SK-N-SH treated with all-trans-retinoic acid at 6 μM for 48 hours (cell line): ENCODE measurements around the gene JCAD.

ENCODE experiments used
- ATAC-seq: fragments of 200-7000 bp; cut with Tn5 transposase; 3 replicates; pipeline ENCODE4 v1.9.1; 2020; ENCODE audit warnings: mild to moderate bottlenecking, moderate library complexity
- ARNTL ChIP-seq: fragments of 450-650 bp; formaldehyde crosslinking; IDR thresholded peaks from 2 replicates; pipeline ENCODE4 v1.5.0; 2020; ENCODE audit warnings: low read depth, mild to moderate bottlenecking, moderate library complexity, borderline replicate concordance
- CSDC2 ChIP-seq: fragments of 250-450 bp; sonication (Bioruptor Pico); IDR thresholded peaks from 2 replicates; pipeline ENCODE4 v1.5.0; 2020; ENCODE audit warnings: mild to moderate bottlenecking, moderate library complexity
- CSRNP3 ChIP-seq: fragments of 250-450 bp; sonication (Bioruptor Pico); IDR thresholded peaks from 2 replicates; pipeline ENCODE4 v1.5.1; 2021; ENCODE audit warnings: mild to moderate bottlenecking, moderate library complexity
- ISL1 ChIP-seq: fragments of 250-450 bp; sonication (Bioruptor Pico); IDR thresholded peaks from 2 replicates; pipeline ENCODE4 v2.1.2; 2022; ENCODE audit warnings: mild to moderate bottlenecking, moderate library complexity
- POU6F1 ChIP-seq: fragments of 250-450 bp; sonication (Bioruptor Pico); IDR thresholded peaks from 2 replicates; pipeline ENCODE4 v1.8.0; 2021; ENCODE audit warnings: low read depth, mild to moderate bottlenecking, moderate library complexity, borderline replicate concordance
- PPARA ChIP-seq: fragments of 250-450 bp; sonication (Bioruptor Pico); IDR thresholded peaks from 2 replicates; pipeline ENCODE4 v1.5.0; 2020; ENCODE audit warnings: mild to moderate bottlenecking, borderline replicate concordance
- RARB ChIP-seq: fragments of 250-450 bp; sonication (Bioruptor Pico); IDR thresholded peaks from 2 replicates; pipeline ENCODE4 v1.8.0; 2021; ENCODE audit warnings: mild to moderate bottlenecking, moderate library complexity
- TCF4 ChIP-seq: fragments of 250-450 bp; sonication (Bioruptor Pico); IDR thresholded peaks from 2 replicates; pipeline ENCODE4 v1.8.0; 2021; ENCODE audit warnings: mild to moderate bottlenecking, moderate library complexity, borderline replicate concordance
- TOX ChIP-seq: fragments of 250-450 bp; sonication (Bioruptor Pico); IDR thresholded peaks from 2 replicates; pipeline ENCODE4 v1.8.0; 2021; ENCODE audit warnings: mild to moderate bottlenecking, moderate library complexity, borderline replicate concordance
- ZFP3 ChIP-seq: fragments of 250-450 bp; sonication (Bioruptor Pico); IDR thresholded peaks from 2 replicates; pipeline ENCODE4 v1.5.0; 2020; ENCODE audit warnings: mild to moderate bottlenecking, moderate library complexity
- ZFP30 ChIP-seq: fragments of 450-650 bp; formaldehyde crosslinking; IDR thresholded peaks from 2 replicates; pipeline ENCODE4 v1.5.0; 2022; ENCODE audit warnings: mild to moderate bottlenecking, moderate library complexity
- ZNF565 ChIP-seq: fragments of 450-650 bp; formaldehyde crosslinking; conservative IDR thresholded peaks from 2 replicates; pipeline ENCODE4 v1.5.0; 2020; ENCODE audit warnings: low read depth, mild to moderate bottlenecking, moderate library complexity
- ZNF70 ChIP-seq: fragments of 450-650 bp; formaldehyde crosslinking; IDR thresholded peaks from 2 replicates; pipeline ENCODE4 v1.5.0; 2020; ENCODE audit warnings: mild to moderate bottlenecking, moderate library complexity
- ZNF8 ChIP-seq: fragments of 450-650 bp; formaldehyde crosslinking; IDR thresholded peaks from 2 replicates; pipeline ENCODE4 v1.5.0; 2020; ENCODE audit warnings: mild to moderate bottlenecking, moderate library complexity
- TF ChIP-seq, protein P1 (sequence below): fragments of 250-450 bp; sonication (Bioruptor Pico); IDR thresholded peaks from 2 replicates; pipeline ENCODE4 v1.8.0; 2020; ENCODE audit warnings: mild to moderate bottlenecking, moderate library complexity, borderline replicate concordance
- TF ChIP-seq, protein P2 (sequence below): fragments of 250-450 bp; sonication (Bioruptor Pico); IDR thresholded peaks from 2 replicates; pipeline ENCODE4 v1.5.0; 2020; ENCODE audit warnings: mild to moderate bottlenecking, moderate library complexity

Gene JCAD

DNA sequence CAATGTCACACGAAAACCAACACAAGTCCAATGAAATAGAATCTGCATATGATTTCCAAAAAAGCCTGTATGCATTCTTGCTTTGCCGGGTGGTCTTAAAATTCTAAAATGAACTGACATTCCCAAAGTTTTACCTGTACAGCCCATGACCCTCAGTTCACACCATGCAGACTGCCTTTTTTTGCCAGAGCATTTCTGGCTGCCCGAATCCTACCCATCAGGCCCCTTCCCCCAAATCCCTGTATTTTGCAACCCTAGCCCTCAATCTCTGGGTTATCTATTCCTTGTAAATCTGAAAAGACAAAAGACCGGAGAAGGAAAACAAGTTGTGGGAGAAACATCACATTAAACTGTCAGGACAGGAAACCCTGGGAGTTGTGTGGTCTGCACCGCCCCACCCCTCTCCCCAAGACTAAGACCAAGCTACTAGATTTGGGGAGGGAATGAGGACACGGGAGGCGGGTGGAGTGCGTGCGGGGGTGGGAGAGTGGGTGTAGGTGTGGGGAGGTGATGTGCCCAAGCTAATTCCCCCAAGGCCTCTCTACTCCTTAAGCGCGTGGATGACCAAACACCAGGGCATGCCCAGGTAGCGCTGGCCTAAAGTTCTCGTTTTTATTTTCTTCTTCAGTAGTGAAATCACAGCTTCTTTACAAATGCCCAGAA lies 1.4 kb downstream of the JCAD start (continued):
- TF ChIP-seq CSRNP3 (CRISPR knock-in tag) (no peak), RARB (no peak), ZNF70 (CRISPR knock-in tag) (no peak), ZFP3 (no peak)
- TF ChIP-seq, protein P1, sequence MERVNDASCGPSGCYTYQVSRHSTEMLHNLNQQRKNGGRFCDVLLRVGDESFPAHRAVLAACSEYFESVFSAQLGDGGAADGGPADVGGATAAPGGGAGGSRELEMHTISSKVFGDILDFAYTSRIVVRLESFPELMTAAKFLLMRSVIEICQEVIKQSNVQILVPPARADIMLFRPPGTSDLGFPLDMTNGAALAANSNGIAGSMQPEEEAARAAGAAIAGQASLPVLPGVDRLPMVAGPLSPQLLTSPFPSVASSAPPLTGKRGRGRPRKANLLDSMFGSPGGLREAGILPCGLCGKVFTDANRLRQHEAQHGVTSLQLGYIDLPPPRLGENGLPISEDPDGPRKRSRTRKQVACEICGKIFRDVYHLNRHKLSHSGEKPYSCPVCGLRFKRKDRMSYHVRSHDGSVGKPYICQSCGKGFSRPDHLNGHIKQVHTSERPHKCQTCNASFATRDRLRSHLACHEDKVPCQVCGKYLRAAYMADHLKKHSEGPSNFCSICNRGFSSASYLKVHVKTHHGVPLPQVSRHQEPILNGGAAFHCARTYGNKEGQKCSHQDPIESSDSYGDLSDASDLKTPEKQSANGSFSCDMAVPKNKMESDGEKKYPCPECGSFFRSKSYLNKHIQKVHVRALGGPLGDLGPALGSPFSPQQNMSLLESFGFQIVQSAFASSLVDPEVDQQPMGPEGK = no peak

DNA sequence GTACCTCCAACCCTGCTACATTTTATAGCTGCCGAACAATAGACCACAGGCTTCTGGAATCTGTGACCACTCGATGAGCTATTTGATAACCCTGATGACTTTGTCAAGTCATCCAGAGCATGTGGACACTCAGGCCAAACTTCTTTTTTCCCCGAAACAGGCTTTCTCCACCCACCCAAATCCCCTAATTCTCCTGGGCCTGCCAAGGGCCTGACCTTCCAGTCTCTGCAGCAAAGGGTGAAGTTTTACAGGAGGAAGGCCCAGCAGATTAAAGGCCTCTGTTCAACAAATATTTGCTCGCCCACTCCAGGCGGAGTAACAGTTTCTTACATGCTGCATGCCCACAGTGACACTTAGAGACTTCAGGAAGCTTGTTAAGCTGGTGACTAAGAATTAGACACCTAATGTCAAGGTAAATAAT lies 2.0 kb downstream of the JCAD start:
- TF ChIP-seq PPARA (CRISPR knock-in tag) = no peak
- TF ChIP-seq ZNF565 (CRISPR knock-in tag) = no peak
- TF ChIP-seq ZFP30 (CRISPR knock-in tag) = no peak
- no peak for TF ChIP-seq ARNTL
- TF ChIP-seq, protein P2, sequence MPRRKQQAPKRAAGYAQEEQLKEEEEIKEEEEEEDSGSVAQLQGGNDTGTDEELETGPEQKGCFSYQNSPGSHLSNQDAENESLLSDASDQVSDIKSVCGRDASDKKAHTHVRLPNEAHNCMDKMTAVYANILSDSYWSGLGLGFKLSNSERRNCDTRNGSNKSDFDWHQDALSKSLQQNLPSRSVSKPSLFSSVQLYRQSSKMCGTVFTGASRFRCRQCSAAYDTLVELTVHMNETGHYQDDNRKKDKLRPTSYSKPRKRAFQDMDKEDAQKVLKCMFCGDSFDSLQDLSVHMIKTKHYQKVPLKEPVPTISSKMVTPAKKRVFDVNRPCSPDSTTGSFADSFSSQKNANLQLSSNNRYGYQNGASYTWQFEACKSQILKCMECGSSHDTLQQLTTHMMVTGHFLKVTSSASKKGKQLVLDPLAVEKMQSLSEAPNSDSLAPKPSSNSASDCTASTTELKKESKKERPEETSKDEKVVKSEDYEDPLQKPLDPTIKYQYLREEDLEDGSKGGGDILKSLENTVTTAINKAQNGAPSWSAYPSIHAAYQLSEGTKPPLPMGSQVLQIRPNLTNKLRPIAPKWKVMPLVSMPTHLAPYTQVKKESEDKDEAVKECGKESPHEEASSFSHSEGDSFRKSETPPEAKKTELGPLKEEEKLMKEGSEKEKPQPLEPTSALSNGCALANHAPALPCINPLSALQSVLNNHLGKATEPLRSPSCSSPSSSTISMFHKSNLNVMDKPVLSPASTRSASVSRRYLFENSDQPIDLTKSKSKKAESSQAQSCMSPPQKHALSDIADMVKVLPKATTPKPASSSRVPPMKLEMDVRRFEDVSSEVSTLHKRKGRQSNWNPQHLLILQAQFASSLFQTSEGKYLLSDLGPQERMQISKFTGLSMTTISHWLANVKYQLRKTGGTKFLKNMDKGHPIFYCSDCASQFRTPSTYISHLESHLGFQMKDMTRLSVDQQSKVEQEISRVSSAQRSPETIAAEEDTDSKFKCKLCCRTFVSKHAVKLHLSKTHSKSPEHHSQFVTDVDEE (CRISPR knock-in tag) = no peak
- TF ChIP-seq CSDC2 (CRISPR knock-in tag) = no peak
- peak; percentile 43 for ATAC-seq

DNA sequence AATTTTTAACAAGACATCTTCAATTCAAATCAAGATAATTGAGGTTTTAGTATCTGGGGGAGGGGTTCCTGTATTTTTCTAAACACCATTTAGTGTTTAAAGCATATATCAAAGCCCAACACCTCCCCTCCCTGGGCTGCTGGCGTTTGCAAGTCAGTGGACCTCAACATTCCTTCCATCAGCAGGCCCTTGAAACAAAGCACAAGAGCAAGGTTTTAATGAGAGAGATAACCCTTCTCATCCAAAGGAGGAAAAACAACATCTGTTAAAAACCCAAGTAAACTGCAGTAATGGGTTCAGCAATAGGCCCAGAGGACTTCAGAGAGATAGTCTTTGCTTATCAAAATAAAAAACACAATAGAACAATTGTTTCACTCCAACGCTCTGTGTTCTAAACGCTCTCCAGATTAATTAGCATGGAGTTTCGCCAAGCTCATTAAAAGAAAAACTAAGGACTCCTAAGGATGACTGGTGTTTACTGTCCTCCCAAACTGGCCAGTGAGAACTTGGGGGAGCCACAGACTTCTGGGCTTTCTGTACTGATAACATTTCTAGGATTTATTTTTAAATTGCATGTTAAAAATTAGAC lies 2.5 kb downstream of the JCAD start:
- no peak for TF ChIP-seq RARB
- no peak for TF ChIP-seq TOX (CRISPR knock-in tag)
- TF ChIP-seq ZNF565 (CRISPR knock-in tag) = no peak
- TF ChIP-seq ZFP30 (CRISPR knock-in tag) = no peak
- TF ChIP-seq ISL1 (CRISPR knock-in tag) = no peak
- TF ChIP-seq POU6F1 (CRISPR knock-in tag) = no peak
- TF ChIP-seq TCF4 (CRISPR knock-in tag) = no peak
- ATAC-seq = peak; percentile 12; the same call in 2 of the 3 replicates

GRCh38 chr10:30056281-30056680 lies 3.1 kb downstream of the JCAD start:
- TF ChIP-seq ZNF8 (CRISPR knock-in tag) (no peak), CSRNP3 (CRISPR knock-in tag) (no peak), ZFP30 (CRISPR knock-in tag) (no peak), ARNTL (no peak)
- TF ChIP-seq, protein P1 = no peak
- peak; percentile 41 for ATAC-seq
